Measurements from ENCODE around the gene SPINT2.

The SPINT2 gene

DNA sequence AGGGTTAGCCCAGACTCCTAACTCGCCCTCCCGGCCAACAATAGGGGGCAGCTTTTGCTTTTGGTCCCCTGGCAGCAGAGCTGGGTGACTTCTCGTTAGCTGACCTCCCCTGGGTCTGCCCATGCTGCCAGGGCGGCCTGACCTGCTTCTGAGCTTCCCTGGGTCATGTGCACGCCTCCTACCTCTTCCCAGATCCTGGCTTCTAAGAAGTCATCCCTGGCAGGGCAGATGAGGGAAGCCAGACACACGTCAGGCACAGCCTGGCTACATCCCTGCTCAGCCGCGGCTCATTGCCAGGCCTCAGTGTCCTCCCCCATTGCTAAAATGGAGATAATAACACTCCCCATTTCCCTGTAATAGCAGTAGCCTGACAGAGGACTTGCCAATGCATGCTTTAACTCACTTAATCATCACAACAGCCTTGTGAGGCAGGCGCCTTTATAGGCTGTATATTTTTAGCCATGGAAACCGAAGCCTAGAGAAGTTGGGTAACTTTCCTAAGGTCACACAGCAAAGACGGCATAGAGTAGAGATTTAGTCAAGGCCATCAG is 57.3 kb downstream of the SPINT2 start:
- FAIRE-seq: no peak
- DNase-seq (ENCODE audit: insufficient read length, low spot score): no peak
- TF ChIP-seq, protein P1, sequence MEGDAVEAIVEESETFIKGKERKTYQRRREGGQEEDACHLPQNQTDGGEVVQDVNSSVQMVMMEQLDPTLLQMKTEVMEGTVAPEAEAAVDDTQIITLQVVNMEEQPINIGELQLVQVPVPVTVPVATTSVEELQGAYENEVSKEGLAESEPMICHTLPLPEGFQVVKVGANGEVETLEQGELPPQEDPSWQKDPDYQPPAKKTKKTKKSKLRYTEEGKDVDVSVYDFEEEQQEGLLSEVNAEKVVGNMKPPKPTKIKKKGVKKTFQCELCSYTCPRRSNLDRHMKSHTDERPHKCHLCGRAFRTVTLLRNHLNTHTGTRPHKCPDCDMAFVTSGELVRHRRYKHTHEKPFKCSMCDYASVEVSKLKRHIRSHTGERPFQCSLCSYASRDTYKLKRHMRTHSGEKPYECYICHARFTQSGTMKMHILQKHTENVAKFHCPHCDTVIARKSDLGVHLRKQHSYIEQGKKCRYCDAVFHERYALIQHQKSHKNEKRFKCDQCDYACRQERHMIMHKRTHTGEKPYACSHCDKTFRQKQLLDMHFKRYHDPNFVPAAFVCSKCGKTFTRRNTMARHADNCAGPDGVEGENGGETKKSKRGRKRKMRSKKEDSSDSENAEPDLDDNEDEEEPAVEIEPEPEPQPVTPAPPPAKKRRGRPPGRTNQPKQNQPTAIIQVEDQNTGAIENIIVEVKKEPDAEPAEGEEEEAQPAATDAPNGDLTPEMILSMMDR (IDR thresholded peaks at IDR 0.05; ENCODE audit: insufficient read depth, missing control alignments): no peak

DNA sequence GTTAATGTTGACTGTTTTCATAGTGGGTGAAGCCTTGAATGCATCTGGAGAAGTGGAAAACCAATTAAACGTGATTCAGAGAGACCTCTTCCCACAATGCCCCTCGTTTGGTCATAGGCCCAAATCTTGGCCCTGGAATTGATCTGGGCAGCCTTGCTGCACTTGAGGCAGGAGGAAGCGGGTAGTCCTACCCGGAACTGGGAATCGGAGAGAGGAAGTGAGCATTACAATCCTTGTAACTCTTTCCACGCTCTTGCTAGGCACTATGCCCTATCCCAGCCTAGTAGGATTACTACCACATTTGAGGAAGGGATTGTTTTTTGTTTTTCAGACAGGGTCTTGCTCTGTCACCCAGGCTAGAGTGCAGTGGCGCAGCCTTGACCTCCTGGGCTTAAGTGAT is 58.9 kb downstream of the SPINT2 start:
- TF ChIP-seq, protein P1 (IDR thresholded peaks at IDR 0.05; ENCODE audit: insufficient read depth, missing control alignments): no peak

DNA sequence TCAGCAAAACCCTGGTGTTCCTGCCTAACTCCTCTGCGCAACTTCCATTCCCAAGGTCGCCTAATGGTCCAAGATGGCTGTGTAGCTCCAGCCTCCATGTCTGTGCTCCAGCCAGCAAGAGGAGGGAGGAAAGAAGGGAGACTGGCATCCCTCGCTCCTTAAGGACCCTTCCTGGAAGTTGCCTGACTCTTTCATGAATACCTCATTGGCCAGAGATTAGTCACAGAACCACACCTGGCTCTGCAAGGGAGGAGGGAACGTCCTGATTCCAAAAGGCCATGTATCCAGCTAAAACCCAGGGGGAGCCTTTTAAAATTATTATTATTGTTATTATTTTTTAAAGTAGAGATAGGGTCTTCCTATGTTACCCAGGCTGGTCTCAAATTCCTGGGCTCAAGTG is 60.1 kb downstream of the SPINT2 start:
- FAIRE-seq (no peak), DNase-seq (ENCODE audit: insufficient read length, low spot score) (no peak)
- TF ChIP-seq, protein P1 (IDR thresholded peaks at IDR 0.05; ENCODE audit: insufficient read depth, missing control alignments): no peak

More for the DNA sequence above, 58.9 kb downstream of the SPINT2 start:
- FAIRE-seq (no peak), DNase-seq (ENCODE audit: insufficient read length, low spot score) (no peak)

DNA sequence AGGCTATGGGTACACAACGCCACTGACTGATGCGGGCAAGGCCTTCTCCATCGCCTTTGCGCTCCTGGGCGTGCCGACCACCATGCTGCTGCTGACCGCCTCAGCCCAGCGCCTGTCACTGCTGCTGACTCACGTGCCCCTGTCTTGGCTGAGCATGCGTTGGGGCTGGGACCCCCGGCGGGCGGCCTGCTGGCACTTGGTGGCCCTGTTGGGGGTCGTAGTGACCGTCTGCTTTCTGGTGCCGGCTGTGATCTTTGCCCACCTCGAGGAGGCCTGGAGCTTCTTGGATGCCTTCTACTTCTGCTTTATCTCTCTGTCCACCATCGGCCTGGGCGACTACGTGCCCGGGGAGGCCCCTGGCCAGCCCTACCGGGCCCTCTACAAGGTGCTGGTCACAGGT is 62.2 kb downstream of the SPINT2 start:
- TF ChIP-seq, protein P1 (IDR thresholded peaks at IDR 0.05; ENCODE audit: insufficient read depth, missing control alignments): no peak
- DNase-seq (ENCODE audit: insufficient read length, low spot score) (no peak), FAIRE-seq (no peak)

DNA sequence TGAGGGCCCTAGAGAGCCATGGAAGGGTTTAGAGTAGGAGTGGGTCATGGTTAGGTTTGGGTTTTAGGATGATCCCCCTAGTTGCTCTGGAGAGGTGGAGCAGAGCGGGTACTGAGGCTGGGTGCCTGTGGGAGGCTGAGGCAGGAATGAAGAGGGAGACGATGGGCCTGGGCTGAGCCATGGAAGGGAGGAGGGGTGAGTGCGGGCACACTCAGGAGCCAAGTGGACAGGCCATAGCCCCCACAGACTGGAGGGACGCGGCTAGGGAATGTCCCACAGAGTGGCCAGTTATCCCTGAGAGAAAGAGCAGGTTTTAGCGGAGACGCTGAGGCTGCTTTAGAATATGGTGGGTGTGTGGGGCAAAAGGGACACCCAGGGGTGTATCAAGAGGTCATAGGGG is 65.3 kb downstream of the SPINT2 start:
- DNase-seq (ENCODE audit: insufficient read length, low spot score): no peak
- TF ChIP-seq, protein P1 (IDR thresholded peaks at IDR 0.05; ENCODE audit: insufficient read depth, missing control alignments): no peak

DNA sequence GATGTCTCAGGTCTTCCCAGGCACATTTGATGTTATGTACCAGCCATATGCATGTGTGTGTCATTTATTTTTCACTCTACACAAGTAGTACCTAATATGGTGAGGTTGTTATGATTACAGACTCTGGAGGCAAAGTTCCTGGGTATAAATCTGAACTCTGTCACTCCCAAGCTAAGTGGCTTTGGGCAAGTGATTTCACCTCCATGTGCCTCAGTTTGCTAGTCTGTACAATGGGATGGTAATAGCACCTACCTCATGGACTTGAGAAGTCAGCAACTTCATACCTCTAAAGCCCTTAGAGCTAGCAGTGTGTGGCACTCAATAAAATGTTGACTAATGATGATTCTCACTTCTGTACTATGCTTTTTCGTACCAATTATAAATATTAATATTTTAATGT is 67.4 kb downstream of the SPINT2 start:
- FAIRE-seq (no peak), DNase-seq (ENCODE audit: insufficient read length, low spot score) (no peak)
- TF ChIP-seq, protein P1 (IDR thresholded peaks at IDR 0.05; ENCODE audit: insufficient read depth, missing control alignments): no peak

More for the DNA sequence above, 65.3 kb downstream of the SPINT2 start:
- FAIRE-seq: no peak

DNA sequence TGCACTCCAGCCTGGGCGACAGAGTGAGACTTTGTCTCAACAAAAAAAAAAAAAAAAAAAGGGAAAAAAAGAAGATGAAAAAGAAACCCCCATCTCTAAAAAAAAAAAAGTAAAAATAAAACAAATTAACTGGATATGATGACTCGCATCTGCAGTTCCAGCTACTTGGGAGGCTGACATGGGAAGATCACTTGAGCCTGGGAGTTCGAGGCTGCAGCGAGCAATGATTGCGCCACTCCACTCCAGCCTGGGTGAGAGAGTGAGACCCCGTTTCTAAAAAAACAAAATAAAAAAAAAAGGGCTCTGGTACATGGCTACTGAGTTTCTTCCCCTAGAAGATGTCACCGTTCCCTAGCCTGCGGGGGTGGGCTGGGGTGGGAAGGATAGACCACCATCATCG is 68.9 kb downstream of the SPINT2 start:
- TF ChIP-seq, protein P1 (IDR thresholded peaks at IDR 0.05; ENCODE audit: insufficient read depth, missing control alignments): no peak
- FAIRE-seq: no peak

More for the DNA sequence above, 68.9 kb downstream of the SPINT2 start:
- no peak for DNase-seq (ENCODE audit: insufficient read length, low spot score)

All from D721Med (cell line).